Gastrocnemius medialis (tissue), 4 donors: Measurements from ENCODE around the gene S100PBP. TPM values are rescaled to one million over a fixed set of nuclear protein-coding genes. Genes with fewer than 3 reads are reported as not detected.

ENCODE experiments used
- ATAC-seq, 2 donors: fragments of 150-250 bp; one replicate each; pipeline ENCODE4 v1.9.1; 2016
- DNase-seq, 2 donors: peaks; one replicate each; pipeline ENCODE4 v3.0.0-alpha.2; 2019
- H3K27ac ChIP-seq, 4 donors: fragments of 200-600 bp; sonication (generic); 1 replicate in 1 of 4; 2 replicates in 3 of 4; pipeline ENCODE4 v1.5.1; 2016 to 2018; ENCODE audit warnings: mild to moderate bottlenecking in 2 of 4, moderate library complexity in 1 of 4
- H3K27me3 ChIP-seq, 3 donors: fragments of 200-600 bp; sonication (generic) in 2 of 3; 1 replicate in 1 of 3; 2 replicates in 2 of 3; pipeline versions ENCODE4 v1.5.1 to v1.6.0; 2016 to 2019; ENCODE audit warnings: mild to moderate bottlenecking in 1 of 3, moderate library complexity in 1 of 3
- H3K36me3 ChIP-seq, 2 donors: fragments of 200-600 bp; sonication (generic) in 1 of 2; one replicate each; pipeline ENCODE4 v1.5.1; 2017 to 2018
- H3K4me1 ChIP-seq, 2 donors: fragments of 200-600 bp; sonication (generic) in 1 of 2; one replicate each; pipeline ENCODE4 v1.5.1; 2016 to 2017; ENCODE audit warnings: mild to moderate bottlenecking in 2 of 2
- H3K4me3 ChIP-seq, 4 donors: fragments of 200-600 bp; sonication (generic) in 3 of 4; 1 replicate in 1 of 4; 2 replicates in 3 of 4; pipeline ENCODE4 v1.5.1; 2016 to 2019; ENCODE audit warnings: mild to moderate bottlenecking in 2 of 4
- H3K9me3 ChIP-seq, 3 donors: fragments of 200-600 bp; sonication (generic) in 2 of 3; 1 replicate in 1 of 3; 2 replicates in 2 of 3; pipeline ENCODE4 v1.5.1; 2016 to 2019
- CTCF ChIP-seq, 5 experiments: fragments of 450-650 bp in 3 of 5; fragments of 200-600 bp in 2 of 5; sonication (generic) in 2 of 5; IDR thresholded peaks in 4 of 5; conservative IDR thresholded peaks in 1 of 5; 1 replicate in 4 of 5; 2 replicates in 1 of 5; pipeline ENCODE4 v1.5.1; 2016 to 2019; ENCODE audit warnings: antibody characterized with exemption in 5 of 5, mild to moderate bottlenecking in 3 of 5, moderate library complexity in 3 of 5
- POLR2A ChIP-seq, 2 donors: fragments of 450-650 bp; IDR thresholded peaks; one replicate each; pipeline ENCODE4 v1.6.1; 2017; ENCODE audit warnings: antibody characterized with exemption in 2 of 2, mild to moderate bottlenecking in 2 of 2, moderate library complexity in 2 of 2
- in situ Hi-C, 4 donors: fragments of 200-750 bp; cut with MboI; loops; one replicate each; pipeline versions ENCODE4 v1.15.0 to v1.8.0; 2017; ENCODE audit warnings: low sequenced_read_pairs in 4 of 4
- intact Hi-C: fragments of 100-400 bp; cut with DNase I; formaldehyde crosslinking; loops from one replicate; pipeline ENCODE4 v1.15.1; 2023; ENCODE audit warnings: low total_unique reads
- total RNA-seq, 4 donors: library from RNA; depleted of rRNA; stranded (reverse); fragments of >200 nt; gene quantifications; one replicate each; pipeline versions ENCODE4 v1.1.0 to v1.2.3, GENCODE V29; 2016

S100PBP gene
- total RNA-seq, 4 donors from 2014 or later = 4.9 to 11.5 (median 9.9) TPM

DNA sequence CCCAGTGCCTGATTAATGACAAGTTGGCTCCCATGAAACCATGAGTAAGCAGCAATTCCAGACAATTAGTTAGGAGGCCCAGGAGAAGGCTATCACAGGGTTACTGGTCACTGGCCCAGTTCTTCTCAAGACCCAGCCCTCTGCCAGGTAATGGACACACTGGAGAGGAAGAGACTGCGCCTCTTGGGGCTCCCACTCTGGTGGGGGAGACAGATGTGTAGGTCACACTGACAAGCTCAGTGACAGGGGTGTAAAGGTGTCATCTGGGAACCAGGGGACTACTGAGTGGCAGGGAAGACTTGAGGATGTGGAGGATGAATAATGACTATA lies 73.8 kb downstream of the S100PBP start:
- H3K9me3 ChIP-seq = no peaks in the 10 kb centered on the region
- H3K4me3 ChIP-seq = no peak overlapping the region
- no peak for DNase-seq
- in situ Hi-C loops (no loop called here), intact Hi-C loops (no loop called here)
- H3K36me3 ChIP-seq = no peaks in the 10 kb centered on the region
- no peak overlapping the region for H3K27ac ChIP-seq
- H3K4me1 ChIP-seq = peaks cover 6 to 9% of the 10 kb centered on the region in 2 donors
- TF ChIP-seq CTCF (IDR thresholded peaks at IDR 0.05 in 4 of 5, conservative IDR thresholded peaks at IDR 0.05 in 1 of 5) = no peak
- TF ChIP-seq POLR2A (IDR thresholded peaks at IDR 0.05) = no peak
- ATAC-seq = no peak
- peaks cover 39 to 47% (median 43%) of the 10 kb centered on the region in 3 donors for H3K27me3 ChIP-seq

DNA sequence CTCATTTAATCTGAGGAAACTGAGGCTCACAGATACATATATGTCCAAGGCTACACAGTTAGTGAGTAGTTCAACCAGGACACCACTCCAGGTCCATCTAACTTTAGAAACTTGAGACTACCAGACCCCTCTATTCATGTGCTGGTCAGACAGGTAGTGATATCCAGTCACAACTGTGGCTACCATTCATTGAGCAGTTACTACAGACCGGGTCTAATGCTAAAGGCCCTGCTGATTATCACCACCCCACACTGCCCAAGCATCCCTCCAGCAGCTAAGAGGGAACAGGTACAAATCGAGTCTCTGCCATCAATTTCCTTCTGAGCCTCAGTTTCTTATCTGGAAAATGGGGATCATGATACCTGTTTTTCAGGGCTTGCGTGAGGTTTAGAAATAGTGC lies 74.2 kb downstream of the S100PBP start:
- Histone ChIP-seq H3K4me3 (no peak overlapping the region), H3K27ac (no peak overlapping the region), H3K36me3 (no peaks in the 10 kb centered on the region), H3K4me1 (peaks cover 6 to 9% of the 10 kb centered on the region in 2 donors), H3K9me3 (no peaks in the 10 kb centered on the region), H3K27me3 (peaks cover 36 to 45% (median 42%) of the 10 kb centered on the region in 3 donors)
- TF ChIP-seq CTCF (IDR thresholded peaks at IDR 0.05 in 4 of 5, conservative IDR thresholded peaks at IDR 0.05 in 1 of 5) (no peak), POLR2A (IDR thresholded peaks at IDR 0.05) (no peak)
- no peak for DNase-seq
- intact Hi-C loops = no loop called here
- ATAC-seq = no peak
- in situ Hi-C loops = no loop called here

DNA sequence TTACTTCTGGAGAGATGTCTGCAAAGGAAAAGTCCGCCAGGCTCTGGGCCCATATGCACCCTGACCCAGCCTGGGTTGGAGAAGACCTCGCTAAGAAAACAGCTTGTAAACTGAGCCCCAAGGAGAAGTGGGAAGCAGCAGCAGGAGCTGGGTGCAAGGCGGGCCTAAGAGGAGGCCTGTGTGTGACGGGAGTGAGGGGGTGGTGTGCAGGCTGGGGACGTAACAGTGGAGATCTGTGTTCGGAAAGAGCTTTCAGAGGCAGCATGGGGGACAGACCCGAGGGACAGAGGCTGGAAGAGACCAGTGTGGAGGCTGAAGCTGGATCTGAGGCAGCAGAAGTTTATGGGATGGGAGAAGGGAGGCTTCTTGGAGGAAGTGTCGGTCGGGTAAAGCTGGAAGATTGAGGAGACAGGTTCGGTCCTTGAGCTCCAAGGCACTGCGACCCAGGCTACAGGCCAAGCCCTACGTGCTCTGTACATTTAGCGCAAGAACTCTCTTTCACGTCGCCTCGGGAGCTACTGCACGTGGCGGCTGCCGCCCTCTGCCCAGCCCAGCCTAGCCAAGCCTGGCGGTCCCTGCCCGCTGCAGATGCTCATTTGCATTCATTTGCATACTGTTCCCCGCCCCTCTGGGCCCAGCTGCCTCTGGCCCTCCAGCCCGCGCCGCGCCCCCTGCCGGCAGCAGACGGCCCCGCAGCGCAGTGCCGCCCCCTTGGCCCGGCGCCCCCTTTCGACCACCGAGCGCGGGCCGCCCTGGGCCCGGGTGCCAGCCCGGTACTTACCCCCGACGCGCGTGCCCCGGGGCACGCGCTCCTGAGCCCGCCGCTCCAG lies 75.1 kb downstream of the S100PBP start:
- peak overlapping the region; percentile 34 to 53 (median 45) for H3K4me3 ChIP-seq
- no peak overlapping the region for H3K27ac ChIP-seq
- H3K9me3 ChIP-seq = no peaks in the 10 kb centered on the region
- peaks cover 6 to 9% of the 10 kb centered on the region in 2 donors for H3K4me1 ChIP-seq
- H3K27me3 ChIP-seq = peaks cover 29 to 36% (median 32%) of the 10 kb centered on the region in 3 donors
- H3K36me3 ChIP-seq = no peaks in the 10 kb centered on the region
- in situ Hi-C loops = no loop called here
- ATAC-seq (no peak), DNase-seq (no peak)
- intact Hi-C loops = no loop called here
- TF ChIP-seq CTCF (IDR thresholded peaks at IDR 0.05 in 4 of 5, conservative IDR thresholded peaks at IDR 0.05 in 1 of 5) = peak in 4 of 5 experiments; percentile 7 to 55 (median 24)
- TF ChIP-seq POLR2A (IDR thresholded peaks at IDR 0.05) = no peak

- ATAC-seq (no peak), DNase-seq (no peak)
- intact Hi-C loops = no loop called here
- Histone ChIP-seq H3K9me3 (no peaks in the 10 kb centered on the region), H3K27ac (no peak overlapping the region), H3K4me3 (peak overlapping the region; percentile 34 to 53 (median 45)), H3K27me3 (peaks cover 25 to 30% (median 29%) of the 10 kb centered on the region in 3 donors), H3K36me3 (no peaks in the 10 kb centered on the region), H3K4me1 (peaks cover 6 to 9% of the 10 kb centered on the region in 2 donors)
- in situ Hi-C loops = no loop called here
- no peak for TF ChIP-seq CTCF (IDR thresholded peaks at IDR 0.05 in 4 of 5, conservative IDR thresholded peaks at IDR 0.05 in 1 of 5)
- TF ChIP-seq POLR2A (IDR thresholded peaks at IDR 0.05) = no peak
Observed at GRCh38 chr1:32893198-32894018, 76.0 kb downstream of the S100PBP start.
